HEK293 (cell line): ENCODE data around the gene CHID1.

Experiments used
- CTCF ChIA-PET: fragments of 350-600 bp; formaldehyde crosslinking; extraction: SDS; loops from one replicate; lab custom pipeline; 2021; ENCODE audit warnings: antibody characterized with exemption; lab: Yijun Ruan, JAX
- POLR2A ChIA-PET: fragments of 300-600 bp; formaldehyde crosslinking; extraction: SDS; loops from one replicate; lab custom pipeline; 2020; ENCODE audit warnings: antibody characterized with exemption, inconsistent platforms; lab: Yijun Ruan, JAX
- H3K27ac ChIP-seq: fragments of 200-500 bp; sonication (Bioruptor generic); 2 replicates; pipeline ENCODE4 v1.5.1; 2014; ENCODE audit warnings: low read depth, low read length, control low read depth, inconsistent platforms; ENCODE audit errors: extremely low read depth
- H3K36me3 ChIP-seq, 2 experiments: fragments of 200-500 bp in 1 of 2; sonication (Bioruptor generic) in 1 of 2; 1 replicate in 1 of 2; 2 replicates in 1 of 2; pipeline ENCODE4 v1.5.1; 2014 to 2017; ENCODE audit warnings: inconsistent platforms in 2 of 2, low read length in 2 of 2; ENCODE audit not compliant: control insufficient read depth in 2 of 2, insufficient read depth in 1 of 2
- H3K4me1 ChIP-seq: fragments of 200-500 bp; sonication (Bioruptor generic); 2 replicates; pipeline ENCODE4 v1.5.1; 2014; ENCODE audit warnings: mild to moderate bottlenecking, low read length, inconsistent platforms; ENCODE audit not compliant: control insufficient read depth, insufficient read depth
- H3K4me3 ChIP-seq: 2 replicates; pipeline ENCODE4 v1.5.1; 2011; ENCODE audit warnings: low read depth, mild to moderate bottlenecking, control low read depth, low read length, moderate library complexity
- H3K9me3 ChIP-seq: fragments of 200-500 bp; sonication (Bioruptor generic); 2 replicates; pipeline ENCODE4 v1.5.1; 2014; ENCODE audit warnings: low read depth, low read length, inconsistent platforms; ENCODE audit not compliant: control insufficient read depth, insufficient read depth
- GLI2 ChIP-seq: fragments of 450-650 bp; formaldehyde crosslinking; IDR thresholded peaks from 2 replicates; pipeline ENCODE4; 2017; ENCODE audit warnings: missing biosample characterization, missing genetic modification characterization, low read depth, borderline replicate concordance
- GLIS2 ChIP-seq: fragments of 450-650 bp; formaldehyde crosslinking; IDR thresholded peaks from 2 replicates; pipeline ENCODE4 v1.5.1; 2016; ENCODE audit warnings: missing biosample characterization, missing genetic modification characterization
- KLF8 ChIP-seq: fragments of 450-650 bp; formaldehyde crosslinking; IDR thresholded peaks from 2 replicates; pipeline ENCODE4 v1.5.1; 2016; ENCODE audit warnings: missing biosample characterization, missing genetic modification characterization
- ZBTB10 ChIP-seq: fragments of 450-650 bp; formaldehyde crosslinking; IDR thresholded peaks from 2 replicates; pipeline ENCODE4 v1.5.1; 2016; ENCODE audit warnings: missing biosample characterization, missing genetic modification characterization
- ZFP3 ChIP-seq: fragments of 450-650 bp; formaldehyde crosslinking; IDR thresholded peaks from 2 replicates; pipeline ENCODE4 v1.5.1; 2016; ENCODE audit warnings: low read depth, missing biosample characterization, missing genetic modification characterization
- ZIC2 ChIP-seq: fragments of 450-650 bp; formaldehyde crosslinking; IDR thresholded peaks from 2 replicates; pipeline ENCODE4 v1.5.1; 2016; ENCODE audit warnings: missing biosample characterization, missing genetic modification characterization
- ZNF146 ChIP-seq: fragments of 450-650 bp; formaldehyde crosslinking; IDR thresholded peaks from 2 replicates; pipeline ENCODE4 v1.5.1; 2016; ENCODE audit warnings: missing biosample characterization, missing genetic modification characterization
- ZNF148 ChIP-seq: fragments of 450-650 bp; formaldehyde crosslinking; IDR thresholded peaks from 2 replicates; pipeline ENCODE4 v1.5.0; 2017; ENCODE audit warnings: missing biosample characterization, missing genetic modification characterization, borderline replicate concordance
- ZNF16 ChIP-seq: fragments of 450-650 bp; formaldehyde crosslinking; IDR thresholded peaks from 2 replicates; pipeline ENCODE4 v1.5.1; 2016; ENCODE audit warnings: low read depth, missing biosample characterization, missing genetic modification characterization
- ZNF202 ChIP-seq: fragments of 450-650 bp; formaldehyde crosslinking; IDR thresholded peaks from 2 replicates; pipeline ENCODE4 v1.5.1; 2016; ENCODE audit warnings: missing biosample characterization, missing genetic modification characterization, borderline replicate concordance
- ZNF211 ChIP-seq: fragments of 450-650 bp; formaldehyde crosslinking; IDR thresholded peaks from 2 replicates; pipeline ENCODE4 v1.5.1; 2016; ENCODE audit warnings: low read depth, missing biosample characterization, missing genetic modification characterization
- ZNF274 ChIP-seq, 2 experiments: fragments of 200-500 bp in 1 of 2; fragments of 450-650 bp in 1 of 2; sonication (Bioruptor generic) in 1 of 2; formaldehyde crosslinking in 1 of 2; IDR thresholded peaks; 2 replicates each; pipeline versions ENCODE4 v1.5.1 to v1.6.1; 2014 to 2016; ENCODE audit warnings: borderline replicate concordance in 1 of 2, inconsistent platforms in 1 of 2, low read length in 1 of 2, missing biosample characterization in 1 of 2, missing genetic modification characterization in 1 of 2
- ZNF341 ChIP-seq: fragments of 450-650 bp; formaldehyde crosslinking; IDR thresholded peaks from 2 replicates; pipeline ENCODE4; 2016; ENCODE audit warnings: low read depth, missing biosample characterization, missing genetic modification characterization
- ZNF394 ChIP-seq: fragments of 450-650 bp; formaldehyde crosslinking; IDR thresholded peaks from 2 replicates; pipeline ENCODE4 v1.5.1; 2016; ENCODE audit warnings: missing biosample characterization, missing genetic modification characterization, mild to moderate bottlenecking, moderate library complexity, borderline replicate concordance
- ZNF423 ChIP-seq: fragments of 450-650 bp; formaldehyde crosslinking; IDR thresholded peaks from 2 replicates; pipeline ENCODE4 v1.5.1; 2016; ENCODE audit warnings: missing biosample characterization, missing genetic modification characterization
- ZNF544 ChIP-seq: fragments of 450-650 bp; formaldehyde crosslinking; IDR thresholded peaks from 2 replicates; pipeline ENCODE4 v1.5.0; 2017; ENCODE audit warnings: missing biosample characterization, missing genetic modification characterization
- ZNF629 ChIP-seq: fragments of 450-650 bp; formaldehyde crosslinking; IDR thresholded peaks from 2 replicates; pipeline ENCODE4 v1.5.1; 2017; ENCODE audit warnings: missing biosample characterization, missing genetic modification characterization
- ZNF664 ChIP-seq: fragments of 450-650 bp; formaldehyde crosslinking; IDR thresholded peaks from 2 replicates; pipeline ENCODE4 v1.5.1; 2016; ENCODE audit warnings: missing biosample characterization, missing genetic modification characterization
- ZNF707 ChIP-seq: fragments of 450-650 bp; formaldehyde crosslinking; IDR thresholded peaks from 2 replicates; pipeline ENCODE4 v1.5.1; 2016; ENCODE audit warnings: missing biosample characterization, missing genetic modification characterization

CHID1 gene

GRCh38 chr11:945986-946385 lies 35.4 kb upstream of the CHID1 start:
- Histone ChIP-seq H3K36me3 (peaks cover 0 to 41% of the 10 kb centered on the region in 2 experiments; a peak in 2 of 3 replicates), H3K27ac (no peak overlapping the region), H3K4me3 (no peak overlapping the region), H3K4me1 (no peaks in the 10 kb centered on the region), H3K9me3 (no peaks in the 10 kb centered on the region)
- POLR2A ChIA-PET, result no interaction called here
- TF ChIP-seq ZNF544 (tag by site-specific recombination) (no peak), GLI2 (no peak), ZNF664 (tag by site-specific recombination) (no peak), KLF8 (tag by site-specific recombination) (no peak), ZNF211 (tag by site-specific recombination) (no peak), ZFP3 (no peak), ZNF202 (tag by site-specific recombination) (no peak), ZNF629 (no peak), ZNF394 (tag by site-specific recombination) (no peak), ZNF148 (no peak), ZNF274 (IDR thresholded peaks at IDR 0.05; ENCODE audit: low read length) (no peak), ZNF274 (tag by site-specific recombination; IDR thresholded peaks at IDR 0.05; ENCODE audit: borderline replicate concordance) (no peak), ZNF423 (tag by site-specific recombination) (no peak), ZNF707 (no peak), ZBTB10 (tag by site-specific recombination) (no peak), ZNF16 (no peak), ZNF146 (no peak)
- CTCF ChIA-PET, result no interaction called here

DNA sequence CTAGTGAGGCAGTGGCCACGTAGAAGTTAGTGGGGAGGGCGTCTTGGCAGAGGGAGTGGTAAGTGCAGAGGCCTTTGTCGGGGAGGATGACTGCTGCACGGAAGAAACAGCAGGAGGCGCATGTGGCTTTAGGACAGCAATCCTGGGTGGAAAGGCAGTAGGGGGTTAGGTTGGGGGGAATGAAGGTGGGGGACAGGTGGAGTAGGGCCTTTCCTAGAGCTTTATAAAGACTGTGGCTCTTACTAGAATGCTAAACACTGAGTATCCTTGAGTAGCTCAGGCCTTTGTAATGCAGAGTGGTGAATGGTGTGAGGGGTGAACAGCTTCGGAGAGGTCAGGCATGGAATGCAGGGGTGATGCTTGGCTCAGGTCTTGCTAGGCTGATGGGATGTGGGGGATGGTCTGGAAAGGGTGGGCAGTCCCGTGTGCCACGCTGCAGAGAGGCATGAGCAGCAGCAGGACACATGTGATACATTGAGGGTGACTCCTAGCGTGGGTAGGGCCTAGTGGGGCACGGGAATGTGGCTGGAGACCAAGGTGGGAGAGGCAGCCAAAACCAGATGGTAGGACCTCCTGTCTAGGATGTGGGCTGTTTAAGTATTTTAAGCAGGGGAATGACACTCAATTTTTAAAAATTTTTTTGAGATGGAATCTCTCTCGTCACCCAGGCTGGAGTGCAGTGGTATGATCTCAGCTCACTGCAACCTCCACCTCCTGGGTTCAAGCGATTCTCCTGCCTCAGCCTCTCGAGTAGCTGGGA lies 34.3 kb upstream of the CHID1 start:
- CTCF ChIA-PET, result interaction anchor here (0.6 to 0.7 kb wide), 2 partner anchors 14 to 107 kb away, joined by 4 to 5 read pairs; no protein-coding TSS in a partner anchor
- peaks cover 0 to 41% of the 10 kb centered on the region in 2 experiments; a peak in 2 of 3 replicates for H3K36me3 ChIP-seq
- no peak overlapping the region for H3K4me3 ChIP-seq
- no peak for TF ChIP-seq GLIS2 (tag by site-specific recombination)
- 0 out of 2 replicates have a peak, but pooled peaks have one; percentile 11 for TF ChIP-seq ZIC2
- peak; percentile 23; the same call in 1 of the 2 replicates for TF ChIP-seq ZNF341
- H3K9me3 ChIP-seq, result no peaks in the 10 kb centered on the region
- H3K4me1 ChIP-seq, result no peaks in the 10 kb centered on the region
- no peak overlapping the region for H3K27ac ChIP-seq
- POLR2A ChIA-PET, result no interaction called here
